Right cardiac atrium (tissue), 5 donors: ENCODE data around the gene ZMYM4. TPM values are rescaled to one million over a fixed set of nuclear protein-coding genes. Genes with fewer than 3 reads are reported as not detected.
A peak's percentile ranks its signal among the peaks of the same experiment; 100 is the strongest.
"Not testable (repeated sequence)": the region's sequence is repeated elsewhere in the genome, so short reads cannot be mapped to it uniquely, and the experiment has no call there.

Experiments used
- ATAC-seq, 2 donors: fragments of 200-7000 bp; cut with Tn5 transposase; one replicate each; pipeline versions ENCODE4 v1.8.0 to v1.9.1; 2020; ENCODE audit warnings: moderate library complexity in 2 of 2, mild to moderate bottlenecking in 1 of 2
- DNase-seq, 3 donors: peaks; one replicate each; pipeline ENCODE4 v3.0.0-alpha.2; 2020
- H3K27ac ChIP-seq: one replicate; pipeline ENCODE4 v1.5.1; 2013; ENCODE audit warnings: mild to moderate bottlenecking, low read length, control low read depth, moderate library complexity
- H3K27me3 ChIP-seq: one replicate; pipeline ENCODE4 v1.6.1; 2013; ENCODE audit not compliant: control insufficient read depth, insufficient read depth
- H3K4me1 ChIP-seq: one replicate; pipeline ENCODE4 v1.6.1; 2013; ENCODE audit warnings: low read length; ENCODE audit not compliant: control insufficient read depth, insufficient read depth
- H3K4me3 ChIP-seq: one replicate; pipeline ENCODE4 v1.5.1; 2013; ENCODE audit warnings: low read length, control low read depth
- H3K9me3 ChIP-seq: one replicate; pipeline ENCODE4 v1.6.1; 2013; ENCODE audit warnings: low read length; ENCODE audit not compliant: control insufficient read depth
- WGBS: extraction: QIAGEN DNeasy Blood & Tissue Kit; methylation state at CpG from one replicate; pipeline ENCODE4 v1.1.7; 2013; 5-methylcytosine and 5-hydroxymethylcytosine counted together
- intact Hi-C, 4 donors: fragments of 100-400 bp; cut with DNase I; formaldehyde crosslinking; loops; one replicate each; pipeline versions ENCODE4 v1.11.0 to v1.14.0; 2022 to 2023
- polyA plus RNA-seq: library from polyadenylated mRNA; stranded (reverse); fragments of 200-250 nt; gene quantifications from one replicate; pipeline ENCODE4 v1.2.3, GENCODE V29; 2013
- total RNA-seq, 4 donors: library from RNA; stranded (reverse); fragmentation: NEBNext Ultra II Directional; extraction: Animal tissue kit (Norgen Biotek cat#: 25700); gene quantifications; one replicate each; pipeline ENCODE4 v1.2.1, GENCODE V29; 2021
- donor health status: healthy with polysubstance abuse.
- donor health status: DM: no; HTN: yes; CAD: no.
- donor health status: DM: no; HTN: no; CAD: no.
- donor health status: DM: no; HTN: yes; CAD: no; lungs with severe emphysema.
- donor health status: DM: yes; HTN: yes; CAD: no.

The ZMYM4 gene
- total and polyA plus RNA-seq, 5 donors, result 7.4 to 42.9 (median 35.7) TPM

DNA sequence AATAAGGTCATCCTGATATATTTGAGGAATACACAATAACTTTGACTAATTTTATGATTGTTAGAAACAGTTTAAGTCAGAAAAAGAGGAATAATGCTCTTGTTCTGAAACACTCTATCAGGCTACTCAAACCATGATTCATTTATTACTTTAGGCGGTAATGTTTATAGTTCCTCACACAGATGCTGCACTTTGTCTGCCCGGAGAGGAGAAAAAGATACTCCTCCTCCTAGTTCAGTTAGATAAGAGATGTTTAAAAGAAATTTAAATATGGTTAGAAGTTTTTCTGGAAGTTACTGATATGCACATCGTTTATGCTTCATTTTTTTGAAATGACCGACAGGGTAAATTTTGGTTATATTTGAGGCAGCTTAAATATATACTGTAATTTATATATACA, 103.0 kb downstream of the ZMYM4 start:
- WGBS, result 70% methylated on average over 4 of the region's 4 CpGs
- H3K27ac ChIP-seq, result no peak overlapping the region
- ATAC-seq, result no peak
- intact Hi-C loops, result no loop called here
- H3K9me3 ChIP-seq, result no peaks in the 10 kb centered on the region
- no peaks in the 10 kb centered on the region for H3K4me1 ChIP-seq
- no peak overlapping the region for H3K4me3 ChIP-seq
- H3K27me3 ChIP-seq, result no peaks in the 10 kb centered on the region
- no peak for DNase-seq

DNA sequence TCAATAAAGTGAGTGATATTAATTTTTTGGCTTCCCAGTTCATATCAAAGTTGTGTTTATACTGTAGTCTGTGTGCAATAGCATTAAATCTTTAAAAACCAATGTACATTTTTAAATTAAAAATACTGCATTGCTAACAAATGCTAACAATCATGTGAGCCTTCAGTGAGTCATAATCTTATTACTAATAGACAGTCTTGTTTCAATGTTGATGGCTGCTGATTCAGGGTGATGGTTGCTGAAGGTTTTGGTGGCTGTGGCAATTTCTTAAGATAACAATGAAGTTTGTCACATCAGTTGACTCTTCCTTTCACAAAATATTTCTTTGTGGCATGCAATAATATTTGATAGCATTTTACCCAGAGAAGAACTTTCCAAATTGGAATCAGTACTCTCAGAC, 109.0 kb downstream of the ZMYM4 start:
- Histone ChIP-seq H3K27me3 (no peaks in the 10 kb centered on the region), H3K9me3 (no peaks in the 10 kb centered on the region), H3K4me1 (no peaks in the 10 kb centered on the region), H3K27ac (no peak overlapping the region), H3K4me3 (no peak overlapping the region)
- DNase-seq (no peak), ATAC-seq (no peak)
- intact Hi-C loops, result no loop called here

DNA sequence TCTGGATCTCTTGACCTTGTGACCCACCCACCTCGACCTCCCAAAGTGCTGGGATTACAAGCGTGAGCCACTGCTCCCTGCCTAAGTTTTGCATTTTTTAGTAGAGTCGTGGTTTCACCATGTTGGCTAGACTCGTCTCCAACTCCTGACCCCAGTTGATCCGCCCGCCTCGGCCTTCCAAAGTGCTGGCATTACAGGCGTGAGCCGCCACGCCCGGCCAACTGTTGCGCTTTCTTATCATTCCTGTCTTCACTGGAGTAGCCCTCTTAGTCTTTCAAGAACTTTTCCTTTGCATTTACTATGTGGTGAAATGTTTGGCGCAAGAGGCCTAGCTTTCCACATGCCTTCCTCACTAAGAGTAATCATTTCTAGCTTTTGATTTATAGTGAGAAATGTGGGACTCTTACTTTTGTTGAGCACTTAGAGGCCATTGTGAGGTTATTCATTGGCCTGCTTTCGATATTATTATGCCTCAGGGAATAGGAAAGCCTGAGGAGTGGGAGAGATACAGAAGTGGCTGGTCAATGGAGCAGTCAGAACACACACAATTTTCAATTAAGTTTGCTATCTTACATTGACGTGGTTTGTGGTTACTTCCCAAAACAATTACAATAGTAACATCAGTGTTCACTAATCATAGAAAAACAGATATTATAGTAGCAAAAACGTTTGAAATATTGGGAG, 111.0 kb downstream of the ZMYM4 start:
- Histone ChIP-seq H3K9me3 (no peaks in the 10 kb centered on the region), H3K4me3 (no peak overlapping the region), H3K27me3 (no peaks in the 10 kb centered on the region), H3K27ac (no peak overlapping the region), H3K4me1 (no peaks in the 10 kb centered on the region)
- intact Hi-C loops, result no loop called here
- peak in 1 of 2 donors; percentile 36 for ATAC-seq
- peak in 2 of 3 donors; percentile 47 to 79 for DNase-seq
- 69% methylated on average over 16 of the region's 16 CpGs for WGBS

DNA sequence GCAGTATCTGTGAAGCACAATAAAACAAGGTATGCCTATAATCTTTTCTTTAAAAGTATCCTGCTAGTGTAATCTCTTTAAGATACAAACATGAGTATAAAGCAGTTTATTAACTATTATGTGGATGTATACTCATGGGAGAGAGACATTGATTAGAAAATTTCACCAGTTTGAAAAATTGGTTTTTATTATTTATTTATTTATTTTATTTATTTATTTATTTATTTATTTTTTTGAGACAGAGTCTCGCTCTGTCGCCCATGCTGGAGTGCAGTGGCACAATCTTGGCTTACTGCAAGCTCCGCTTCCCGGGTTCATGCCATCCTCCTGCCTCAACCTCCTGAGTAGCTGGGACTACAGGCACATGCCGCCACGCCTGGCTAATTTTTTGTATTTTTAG, 111.6 kb downstream of the ZMYM4 start:
- H3K27ac ChIP-seq, intact Hi-C loops, H3K4me3 ChIP-seq, H3K9me3 ChIP-seq, DNase-seq, ATAC-seq, H3K4me1 ChIP-seq, H3K27me3 ChIP-seq: not testable (repeated sequence)
- WGBS, result 99% methylated on average over 6 of the region's 6 CpGs

DNA sequence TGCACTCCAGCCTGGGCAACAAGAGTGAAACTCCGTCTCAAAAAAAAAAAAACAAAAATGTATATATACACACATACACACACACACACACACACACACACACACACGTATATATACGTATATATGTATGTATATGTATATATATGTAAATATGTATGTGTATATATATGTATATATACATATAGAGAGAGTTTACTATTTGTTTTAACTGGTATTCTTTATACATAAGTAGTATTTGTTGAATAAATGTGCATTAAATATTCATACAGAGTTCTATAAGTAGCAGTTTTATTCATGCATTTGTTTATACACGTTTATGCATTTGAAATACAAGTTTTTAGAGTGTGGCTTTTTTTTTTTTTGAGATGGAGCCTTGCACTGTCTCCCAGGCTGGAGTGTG, 113.6 kb downstream of the ZMYM4 start:
- no peak for DNase-seq
- Histone ChIP-seq H3K4me3 (no peak overlapping the region), H3K27me3 (no peaks in the 10 kb centered on the region), H3K27ac (no peak overlapping the region), H3K4me1 (no peaks in the 10 kb centered on the region), H3K9me3 (no peaks in the 10 kb centered on the region)
- intact Hi-C loops, result no loop called here
- 85% methylated on average over 4 of the region's 4 CpGs for WGBS
- ATAC-seq, result no peak

DNA sequence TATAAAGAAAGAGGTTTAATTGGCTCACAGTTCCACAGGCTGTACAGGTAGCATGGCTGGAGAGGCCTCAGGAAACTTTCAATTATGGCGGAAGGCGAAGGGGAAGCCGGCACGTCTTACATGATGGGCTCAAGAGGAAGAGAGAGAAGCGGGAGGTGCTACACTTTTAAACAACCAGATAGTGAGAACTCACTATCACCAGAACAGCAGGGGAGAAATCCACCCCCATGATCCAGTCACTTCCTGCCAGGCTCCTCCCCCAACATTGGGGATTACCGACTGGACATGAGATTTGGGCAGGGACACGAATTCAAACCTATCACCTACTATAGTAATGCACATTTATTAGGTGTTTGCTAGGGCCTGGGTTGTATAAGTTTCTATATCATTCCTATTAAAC, 117.8 kb downstream of the ZMYM4 start:
- no peak overlapping the region for H3K4me3 ChIP-seq
- no peak for DNase-seq
- no peak overlapping the region for H3K27ac ChIP-seq
- intact Hi-C loops, result no loop called here
- 92% methylated on average over 7 of the region's 7 CpGs for WGBS
- no peaks in the 10 kb centered on the region for H3K4me1 ChIP-seq
- H3K9me3 ChIP-seq, result no peaks in the 10 kb centered on the region
- ATAC-seq, result no peak
- no peaks in the 10 kb centered on the region for H3K27me3 ChIP-seq

DNA sequence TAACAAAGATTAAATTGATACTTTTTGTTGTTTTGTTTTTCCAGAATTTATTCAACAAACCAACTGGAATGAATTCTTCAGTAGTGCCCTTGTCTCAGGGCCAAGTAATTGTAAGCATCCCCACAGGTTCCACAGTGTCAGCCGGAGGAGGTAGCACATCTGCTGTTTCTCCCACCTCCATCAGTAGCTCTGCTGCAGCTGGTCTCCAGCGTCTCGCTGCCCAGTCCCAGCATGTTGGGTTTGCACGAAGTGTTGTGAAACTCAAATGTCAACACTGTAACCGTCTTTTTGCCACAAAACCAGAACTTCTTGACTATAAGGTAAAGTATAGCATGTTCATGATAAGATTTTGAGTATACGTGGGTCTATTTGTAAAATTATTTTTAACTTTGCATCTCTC, 118.5 kb downstream of the ZMYM4 start:
- ATAC-seq (no peak), DNase-seq (no peak)
- Histone ChIP-seq H3K9me3 (no peaks in the 10 kb centered on the region), H3K4me1 (no peaks in the 10 kb centered on the region), H3K4me3 (no peak overlapping the region), H3K27ac (no peak overlapping the region), H3K27me3 (no peaks in the 10 kb centered on the region)
- 81% methylated on average over 6 of the region's 6 CpGs for WGBS
- intact Hi-C loops, result no loop called here

DNA sequence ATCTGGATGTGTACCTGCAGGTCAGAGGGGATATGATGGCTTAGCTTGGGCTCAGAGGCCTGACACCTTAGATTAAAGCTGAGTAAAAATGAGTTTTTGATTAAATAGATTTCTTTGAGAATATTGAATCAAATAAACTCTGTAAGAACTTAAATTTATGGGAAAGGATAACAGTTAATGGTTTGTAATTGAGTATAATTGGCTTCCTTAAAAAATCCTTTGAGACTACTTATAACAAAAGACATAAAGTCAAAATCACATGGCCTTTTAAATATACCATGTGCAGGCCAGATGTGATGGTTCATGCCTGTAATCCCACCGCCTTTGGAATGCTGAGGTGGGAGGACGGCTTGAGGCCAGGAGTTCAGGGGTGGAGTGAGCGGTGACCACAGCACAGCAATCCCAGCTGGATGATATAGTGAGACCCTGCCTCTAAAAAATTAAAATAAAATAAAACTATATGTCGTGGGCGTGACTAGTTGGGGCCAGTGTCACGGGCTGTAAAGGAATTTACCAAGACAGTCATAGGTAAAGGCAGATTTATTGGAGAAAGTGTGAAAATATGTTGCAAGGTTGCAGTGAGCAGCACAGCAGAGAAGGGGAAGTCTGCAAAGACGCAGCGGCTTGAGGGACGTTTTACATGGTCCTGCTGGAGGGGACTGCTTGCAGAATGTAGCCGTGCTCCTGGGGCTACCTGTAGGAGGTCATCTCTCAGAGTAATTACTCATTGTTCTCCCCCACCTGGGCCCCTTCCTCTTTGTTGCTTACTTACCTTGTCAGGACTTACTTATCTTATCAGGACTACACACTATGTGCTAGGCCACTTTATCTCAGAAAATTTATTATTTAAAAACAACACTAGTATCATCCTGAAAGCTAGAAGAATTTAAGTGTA, 122.3 kb downstream of the ZMYM4 start:
- no peaks in the 10 kb centered on the region for H3K27me3 ChIP-seq
- no peaks in the 10 kb centered on the region for H3K4me1 ChIP-seq
- H3K27ac ChIP-seq, result no peak overlapping the region
- H3K4me3 ChIP-seq, result no peak overlapping the region
- no peaks in the 10 kb centered on the region for H3K9me3 ChIP-seq
- DNase-seq (no peak), ATAC-seq (no peak)
- 82% methylated on average over 10 of the region's 10 CpGs for WGBS
- intact Hi-C loops, result no loop called here

DNA sequence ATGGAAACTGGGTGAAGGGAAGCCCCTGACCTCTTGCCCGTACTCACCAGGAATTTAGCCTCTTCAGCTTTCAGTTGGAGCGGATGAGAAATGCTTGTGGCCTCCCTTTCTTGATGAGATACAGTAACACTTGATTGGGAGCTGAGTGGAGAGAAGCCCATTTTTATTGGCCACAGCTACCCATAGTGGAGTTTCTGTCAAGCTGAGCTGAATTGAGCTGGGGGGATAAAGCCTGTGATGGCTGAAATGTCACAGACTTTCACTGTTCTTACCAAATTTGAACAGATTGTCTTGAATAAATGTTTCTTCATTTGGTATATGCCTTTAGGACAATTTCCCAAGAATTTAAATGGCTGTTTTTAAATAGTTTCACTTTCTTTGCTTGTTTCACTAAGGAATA, 125.9 kb downstream of the ZMYM4 start:
- ATAC-seq (no peak), DNase-seq (no peak)
- H3K4me3 ChIP-seq, result no peak overlapping the region
- intact Hi-C loops, result no loop called here
- no peaks in the 10 kb centered on the region for H3K27me3 ChIP-seq
- 90% methylated on average over 2 of the region's 2 CpGs for WGBS
- no peaks in the 10 kb centered on the region for H3K4me1 ChIP-seq
- no peak overlapping the region for H3K27ac ChIP-seq
- no peaks in the 10 kb centered on the region for H3K9me3 ChIP-seq

DNA sequence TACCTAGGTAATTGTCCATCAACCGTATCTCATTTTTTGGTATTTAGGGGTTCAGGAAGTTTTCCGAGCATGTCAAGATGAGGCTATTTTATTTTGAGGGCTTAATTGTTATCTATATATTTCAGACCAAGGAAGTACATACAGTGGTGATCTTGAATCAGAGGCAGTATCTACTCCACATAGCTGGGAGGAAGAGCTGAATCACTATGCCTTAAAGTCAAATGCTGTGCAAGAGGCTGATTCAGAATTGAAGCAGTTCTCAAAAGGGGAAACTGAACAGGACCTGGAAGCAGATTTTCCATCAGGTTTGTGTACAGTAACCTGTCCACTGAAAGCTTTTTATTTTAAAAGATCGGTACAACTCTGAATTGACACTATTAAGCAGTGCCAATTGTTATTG, 130.2 kb downstream of the ZMYM4 start:
- Histone ChIP-seq H3K9me3 (no peaks in the 10 kb centered on the region), H3K4me1 (no peaks in the 10 kb centered on the region), H3K27me3 (no peaks in the 10 kb centered on the region), H3K27ac (no peak overlapping the region), H3K4me3 (no peak overlapping the region)
- DNase-seq, result no peak
- WGBS, result 97% methylated on average over 3 of the region's 3 CpGs
- ATAC-seq, result no peak
- intact Hi-C loops, result no loop called here

DNA sequence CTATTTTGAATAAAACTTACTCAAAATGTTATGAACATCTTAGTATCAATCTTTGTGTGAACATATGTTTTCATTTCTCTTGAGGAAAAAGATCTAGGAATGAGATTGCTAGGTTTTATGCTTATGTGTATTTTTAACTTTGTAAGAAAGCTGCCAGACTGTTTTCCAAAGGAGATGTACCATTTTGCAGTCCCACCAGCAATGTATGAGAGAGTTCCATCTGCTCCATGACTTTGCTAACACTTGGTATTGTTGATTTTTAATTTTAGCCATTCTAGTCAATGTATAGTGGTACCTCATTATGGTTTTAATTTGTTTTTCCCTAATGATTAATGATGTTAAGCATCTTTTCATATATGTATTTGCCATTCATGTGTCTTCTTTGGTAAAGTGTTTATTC, 132.5 kb downstream of the ZMYM4 start:
- H3K9me3 ChIP-seq, result no peaks in the 10 kb centered on the region
- ATAC-seq (no peak), DNase-seq (no peak)
- no peak overlapping the region for H3K4me3 ChIP-seq
- H3K27me3 ChIP-seq, result no peaks in the 10 kb centered on the region
- H3K27ac ChIP-seq, result no peak overlapping the region
- intact Hi-C loops, result no loop called here
- H3K4me1 ChIP-seq, result no peaks in the 10 kb centered on the region
